Measurements from ENCODE around the gene JMJD8. TPM values are rescaled to one million over a fixed set of nuclear protein-coding genes. Genes with fewer than 3 reads are reported as not detected.
A peak's percentile ranks its signal among the peaks of the same experiment; 100 is the strongest.

Gene JMJD8
- total RNA-seq, 4 donors from 2014 or later = 22.8 to 81.8 (median 41.0) TPM

- TF ChIP-seq POLR2A (IDR thresholded peaks at IDR 0.05) = no peak
- TF ChIP-seq CTCF (IDR thresholded peaks at IDR 0.05 in 4 of 5, conservative IDR thresholded peaks at IDR 0.05 in 1 of 5) = peak in 3 of 5 experiments; percentile 27 to 55 (median 40)
- H3K36me3 ChIP-seq = no peaks in the 10 kb centered on the region
- H3K27ac ChIP-seq = peak overlapping the region; percentile 87 to 97 (median 96)
- intact Hi-C loops (cut with DNase I; ENCODE audit: low total_unique reads) = loop anchor here (10.0 kb wide), 1 partner anchor 413 kb away; the partner anchor contains the start of gene FAM234A
- ATAC-seq (peak; percentile 13 to 34), DNase-seq (peak in 1 of 2 donors; percentile 64)
- H3K9me3 ChIP-seq = no peaks in the 10 kb centered on the region
- in situ Hi-C loops (cut with MboI; ENCODE audit: low sequenced_read_pairs in 4 of 4) = no loop called here
- peak overlapping the region; percentile 61 to 78 (median 65) for H3K4me3 ChIP-seq
- peaks cover 40 to 63% of the 10 kb centered on the region in 2 donors for H3K4me1 ChIP-seq
- no peaks in the 10 kb centered on the region for H3K27me3 ChIP-seq
Measured at GRCh38 chr16:648071-648780, 35.9 kb downstream of the JMJD8 start.

GRCh38 chr16:647173-647902 lies 36.8 kb downstream of the JMJD8 start:
- in situ Hi-C loops (cut with MboI; ENCODE audit: low sequenced_read_pairs in 4 of 4) (no loop called here), intact Hi-C loops (cut with DNase I; ENCODE audit: low total_unique reads) (loop anchor here (10.0 kb wide), 1 partner anchor 413 kb away; the partner anchor contains the start of gene FAM234A)
- no peak for TF ChIP-seq CTCF (IDR thresholded peaks at IDR 0.05 in 4 of 5, conservative IDR thresholded peaks at IDR 0.05 in 1 of 5)
- TF ChIP-seq POLR2A (IDR thresholded peaks at IDR 0.05) = no peak
- Histone ChIP-seq H3K27ac (peak overlapping the region; percentile 87 to 97 (median 96)), H3K4me3 (peak overlapping the region in 1 of 4 donors; percentile 63), H3K9me3 (no peaks in the 10 kb centered on the region), H3K27me3 (no peaks in the 10 kb centered on the region), H3K4me1 (peaks cover 46 to 69% of the 10 kb centered on the region in 2 donors), H3K36me3 (no peaks in the 10 kb centered on the region)
- DNase-seq (peak in 1 of 2 donors; percentile 55), ATAC-seq (no peak)

GRCh38 chr16:646679-647172 lies 37.4 kb downstream of the JMJD8 start:
- Histone ChIP-seq H3K4me1 (peaks cover 46 to 69% of the 10 kb centered on the region in 2 donors), H3K27ac (peak overlapping the region; percentile 87 to 97 (median 96)), H3K27me3 (no peaks in the 10 kb centered on the region), H3K9me3 (no peaks in the 10 kb centered on the region), H3K4me3 (peak overlapping the region in 1 of 4 donors; percentile 21), H3K36me3 (no peaks in the 10 kb centered on the region)
- in situ Hi-C loops (cut with MboI; ENCODE audit: low sequenced_read_pairs in 4 of 4) (no loop called here), intact Hi-C loops (cut with DNase I; ENCODE audit: low total_unique reads) (loop anchor here (10.0 kb wide), 1 partner anchor 412 kb away; the partner anchor contains the start of gene FAM234A)
- DNase-seq (no peak), ATAC-seq (no peak)
- TF ChIP-seq POLR2A (IDR thresholded peaks at IDR 0.05) (no peak), CTCF (IDR thresholded peaks at IDR 0.05 in 4 of 5, conservative IDR thresholded peaks at IDR 0.05 in 1 of 5) (no peak)

GRCh38 chr16:645852-646678 lies 38.1 kb downstream of the JMJD8 start:
- H3K4me3 ChIP-seq = peak overlapping the region in 2 of 4 donors; percentile 10 to 21
- H3K36me3 ChIP-seq = no peaks in the 10 kb centered on the region
- ATAC-seq = peak in 1 of 2 donors; percentile 5
- TF ChIP-seq POLR2A (IDR thresholded peaks at IDR 0.05) = no peak
- no peak for TF ChIP-seq CTCF (IDR thresholded peaks at IDR 0.05 in 4 of 5, conservative IDR thresholded peaks at IDR 0.05 in 1 of 5)
- intact Hi-C loops (cut with DNase I; ENCODE audit: low total_unique reads) (loop anchor here (10.0 kb wide), 1 partner anchor 411 kb away; the partner anchor contains the start of gene FAM234A), in situ Hi-C loops (cut with MboI; ENCODE audit: low sequenced_read_pairs in 4 of 4) (no loop called here)
- H3K27ac ChIP-seq = peak overlapping the region; percentile 87 to 97 (median 96)
- peaks cover 46 to 69% of the 10 kb centered on the region in 2 donors for H3K4me1 ChIP-seq
- H3K9me3 ChIP-seq = no peaks in the 10 kb centered on the region
- peak in 1 of 2 donors; percentile 73 for DNase-seq
- no peaks in the 10 kb centered on the region for H3K27me3 ChIP-seq
